ENCODE data around the gene CACNA1A.
"Not testable (repeated sequence)": the region's sequence is repeated elsewhere in the genome, so short reads cannot be mapped to it uniquely, and the experiment has no call there.

The CACNA1A gene

GRCh38 chr19:13270514-13271105 lies 235.7 kb downstream of the CACNA1A start:
- Histone ChIP-seq H3K9ac (ENCODE audit: low read depth in 1 of 2, low read length in 2 of 2) (no peak overlapping the region), H3K4me3 (ENCODE audit: low read depth in 1 of 2, low read length in 2 of 2) (no peak overlapping the region), H3K27me3 (ENCODE audit: control insufficient read depth in 1 of 2, insufficient read depth in 2 of 2, low read length in 2 of 2) (no peaks in the 10 kb centered on the region), H3K4me1 (ENCODE audit: control insufficient read depth in 1 of 2, insufficient read depth in 2 of 2, low read length in 2 of 2) (no peaks in the 10 kb centered on the region), H3K36me3 (ENCODE audit: control insufficient read depth in 1 of 2, insufficient read depth in 2 of 2, low read length in 2 of 2) (no peaks in the 10 kb centered on the region), H3K27ac (ENCODE audit: low read depth, low read length) (no peak overlapping the region), H3K9me3 (ENCODE audit: control insufficient read depth in 1 of 2, low read length in 2 of 2) (no peaks in the 10 kb centered on the region)

- Histone ChIP-seq H3K27ac (ENCODE audit: low read depth, low read length) (no peak overlapping the region), H3K4me1 (ENCODE audit: control insufficient read depth in 1 of 2, insufficient read depth in 2 of 2, low read length in 2 of 2) (no peaks in the 10 kb centered on the region), H3K4me3 (ENCODE audit: low read depth in 1 of 2, low read length in 2 of 2) (no peak overlapping the region), H3K27me3 (ENCODE audit: control insufficient read depth in 1 of 2, insufficient read depth in 2 of 2, low read length in 2 of 2) (no peaks in the 10 kb centered on the region), H3K36me3 (ENCODE audit: control insufficient read depth in 1 of 2, insufficient read depth in 2 of 2, low read length in 2 of 2) (no peaks in the 10 kb centered on the region), H3K9me3 (ENCODE audit: control insufficient read depth in 1 of 2, low read length in 2 of 2) (no peaks in the 10 kb centered on the region), H3K9ac (ENCODE audit: low read depth in 1 of 2, low read length in 2 of 2) (no peak overlapping the region)
These were observed 236.9 kb downstream of the CACNA1A start for GRCh38 chr19:13269348-13269747.

GRCh38 chr19:13267889-13268288 lies 238.4 kb downstream of the CACNA1A start:
- H3K27ac ChIP-seq (ENCODE audit: low read depth, low read length) = no peak overlapping the region
- H3K9ac ChIP-seq (ENCODE audit: low read depth in 1 of 2, low read length in 2 of 2) = no peak overlapping the region
- no peaks in the 10 kb centered on the region for H3K36me3 ChIP-seq (ENCODE audit: control insufficient read depth in 1 of 2, insufficient read depth in 2 of 2, low read length in 2 of 2)
- no peaks in the 10 kb centered on the region for H3K9me3 ChIP-seq (ENCODE audit: control insufficient read depth in 1 of 2, low read length in 2 of 2)
- no peak overlapping the region for H3K4me3 ChIP-seq (ENCODE audit: low read depth in 1 of 2, low read length in 2 of 2)
- no peaks in the 10 kb centered on the region for H3K4me1 ChIP-seq (ENCODE audit: control insufficient read depth in 1 of 2, insufficient read depth in 2 of 2, low read length in 2 of 2)
- peaks cover 0 to under 1% of the 10 kb centered on the region in 2 donors for H3K27me3 ChIP-seq (ENCODE audit: control insufficient read depth in 1 of 2, insufficient read depth in 2 of 2, low read length in 2 of 2)

DNA sequence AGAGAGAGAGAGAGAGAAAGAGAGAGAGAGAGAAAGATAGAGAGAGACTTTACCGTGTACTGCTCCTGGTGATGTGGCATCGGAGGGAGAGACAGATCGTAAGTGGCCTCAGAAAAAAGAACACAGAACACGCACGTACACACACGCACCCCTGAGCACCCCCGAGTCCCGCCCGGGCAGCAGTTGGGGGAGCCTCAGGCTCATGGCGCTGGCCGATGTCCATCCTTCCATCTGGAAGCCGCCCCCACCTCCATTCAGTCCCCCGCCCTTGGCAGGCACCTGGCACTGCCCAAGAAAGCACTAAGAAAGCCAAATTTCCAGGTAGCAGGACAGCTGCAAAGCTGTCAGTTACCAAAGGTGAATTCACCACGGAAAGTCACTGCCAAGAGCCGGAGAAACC lies 239.1 kb downstream of the CACNA1A start:
- Histone ChIP-seq H3K27ac (ENCODE audit: low read depth, low read length) (no peak overlapping the region), H3K4me3 (ENCODE audit: low read depth in 1 of 2, low read length in 2 of 2) (no peak overlapping the region), H3K36me3 (ENCODE audit: control insufficient read depth in 1 of 2, insufficient read depth in 2 of 2, low read length in 2 of 2) (no peaks in the 10 kb centered on the region)

DNA sequence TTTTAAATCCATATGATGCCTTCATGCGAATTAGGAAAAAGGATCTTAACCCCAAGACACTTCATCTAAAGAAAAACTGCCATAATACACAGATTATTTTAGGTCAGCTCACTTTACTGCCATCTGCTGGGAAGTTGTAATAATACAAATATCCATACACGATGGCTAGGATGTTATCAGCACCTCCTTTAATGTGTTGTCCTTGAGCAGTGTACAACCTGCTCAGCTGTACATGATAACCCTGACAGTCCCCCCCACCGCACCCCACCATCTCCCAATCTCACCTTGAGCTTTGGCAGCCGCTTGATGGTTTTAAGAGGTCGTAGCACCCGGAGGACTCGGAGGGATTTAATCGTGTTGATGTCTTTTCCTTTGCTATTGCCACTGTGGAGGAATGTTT lies 243.8 kb downstream of the CACNA1A start:
- H3K9me3 ChIP-seq (ENCODE audit: control insufficient read depth in 1 of 2, low read length in 2 of 2) = no peaks in the 10 kb centered on the region
- H3K36me3 ChIP-seq (ENCODE audit: control insufficient read depth in 1 of 2, insufficient read depth in 2 of 2, low read length in 2 of 2) = no peaks in the 10 kb centered on the region
- peaks cover 9 to 12% of the 10 kb centered on the region in 2 donors for H3K4me1 ChIP-seq (ENCODE audit: control insufficient read depth in 1 of 2, insufficient read depth in 2 of 2, low read length in 2 of 2)
- H3K27me3 ChIP-seq (ENCODE audit: control insufficient read depth in 1 of 2, insufficient read depth in 2 of 2, low read length in 2 of 2) = peaks cover 0 to 2% of the 10 kb centered on the region in 2 donors
- no peak overlapping the region for H3K4me3 ChIP-seq (ENCODE audit: low read depth in 1 of 2, low read length in 2 of 2)
- H3K9ac ChIP-seq (ENCODE audit: low read depth in 1 of 2, low read length in 2 of 2) = no peak overlapping the region
- no peak overlapping the region for H3K27ac ChIP-seq (ENCODE audit: low read depth, low read length)

More for the DNA sequence above, 239.1 kb downstream of the CACNA1A start:
- no peaks in the 10 kb centered on the region for H3K9me3 ChIP-seq (ENCODE audit: control insufficient read depth in 1 of 2, low read length in 2 of 2)
- H3K9ac ChIP-seq (ENCODE audit: low read depth in 1 of 2, low read length in 2 of 2) = no peak overlapping the region
- peaks cover 0 to 2% of the 10 kb centered on the region in 2 donors for H3K27me3 ChIP-seq (ENCODE audit: control insufficient read depth in 1 of 2, insufficient read depth in 2 of 2, low read length in 2 of 2)
- H3K4me1 ChIP-seq (ENCODE audit: control insufficient read depth in 1 of 2, insufficient read depth in 2 of 2, low read length in 2 of 2) = no peaks in the 10 kb centered on the region

DNA sequence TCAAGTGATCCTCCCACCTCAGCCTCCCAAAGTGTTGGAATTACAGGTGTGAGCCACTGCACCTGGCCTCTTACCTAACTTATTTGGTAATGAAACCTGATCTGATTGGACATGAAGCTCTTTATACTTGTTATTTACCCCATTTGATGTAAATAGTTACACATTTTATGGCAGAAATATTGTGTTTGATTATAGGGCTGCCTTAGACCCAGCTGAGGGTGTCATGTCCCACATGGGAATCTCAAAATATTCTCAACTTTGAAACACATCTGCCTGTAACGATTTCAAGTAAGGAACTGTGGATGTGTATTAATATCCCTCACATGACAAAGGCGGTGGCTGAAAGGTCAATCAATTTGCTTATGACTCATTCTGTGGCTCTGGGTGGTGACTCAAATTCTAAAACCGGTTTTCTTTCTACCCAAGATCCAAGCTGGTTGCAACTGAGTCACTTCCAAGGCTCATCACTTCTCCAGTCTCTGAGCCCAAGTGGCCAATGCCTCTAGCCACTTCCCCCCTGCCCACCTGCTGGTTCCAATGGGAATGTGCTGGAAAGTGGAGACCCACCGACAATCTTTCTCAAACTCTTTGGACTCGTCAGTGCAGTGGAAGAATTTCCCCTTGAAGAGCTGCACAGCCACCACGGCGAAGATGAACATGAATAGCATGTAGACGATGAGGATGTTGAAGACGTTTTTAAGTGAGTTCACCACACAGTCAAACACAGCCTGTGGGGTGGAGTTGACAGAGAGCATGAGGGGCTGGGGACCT lies 245.2 kb downstream of the CACNA1A start:
- peaks cover 9 to 12% of the 10 kb centered on the region in 2 donors for H3K4me1 ChIP-seq (ENCODE audit: control insufficient read depth in 1 of 2, insufficient read depth in 2 of 2, low read length in 2 of 2)
- H3K27me3 ChIP-seq (ENCODE audit: control insufficient read depth in 1 of 2, insufficient read depth in 2 of 2, low read length in 2 of 2) = peaks cover 0 to 2% of the 10 kb centered on the region in 2 donors
- peaks cover 0 to 5% of the 10 kb centered on the region in 2 donors for H3K9me3 ChIP-seq (ENCODE audit: control insufficient read depth in 1 of 2, low read length in 2 of 2)
- H3K9ac ChIP-seq (ENCODE audit: low read depth in 1 of 2, low read length in 2 of 2) = no peak overlapping the region
- no peak overlapping the region for H3K4me3 ChIP-seq (ENCODE audit: low read depth in 1 of 2, low read length in 2 of 2)
- no peaks in the 10 kb centered on the region for H3K36me3 ChIP-seq (ENCODE audit: control insufficient read depth in 1 of 2, insufficient read depth in 2 of 2, low read length in 2 of 2)
- no peak overlapping the region for H3K27ac ChIP-seq (ENCODE audit: low read depth, low read length)

DNA sequence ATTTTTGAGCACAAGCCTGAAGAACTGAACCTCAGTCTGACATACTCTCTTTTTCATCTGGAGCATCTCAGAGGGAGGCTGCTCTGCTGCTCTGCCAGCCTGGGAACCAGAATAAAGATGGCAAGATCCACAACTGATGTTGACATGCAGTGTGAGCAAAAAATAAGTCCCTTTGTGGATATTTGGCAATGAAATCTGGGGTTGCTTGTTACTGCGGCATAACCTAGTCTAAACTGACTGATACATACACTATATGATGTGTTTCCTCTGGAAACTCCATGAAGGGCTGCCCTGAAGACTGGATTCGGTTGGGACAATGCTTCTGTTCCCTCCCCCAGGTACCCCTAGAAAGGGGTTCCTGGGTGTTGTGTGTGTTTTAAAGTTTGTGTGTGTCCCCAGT lies 249.4 kb downstream of the CACNA1A start:
- H3K4me1 ChIP-seq (ENCODE audit: control insufficient read depth in 1 of 2, insufficient read depth in 2 of 2, low read length in 2 of 2) = peaks cover 8 to 12% of the 10 kb centered on the region in 2 donors
- H3K36me3 ChIP-seq (ENCODE audit: control insufficient read depth in 1 of 2, insufficient read depth in 2 of 2, low read length in 2 of 2) = no peaks in the 10 kb centered on the region
- H3K9ac ChIP-seq (ENCODE audit: low read depth in 1 of 2, low read length in 2 of 2) = no peak overlapping the region
- no peak overlapping the region for H3K27ac ChIP-seq (ENCODE audit: low read depth, low read length)
- H3K9me3 ChIP-seq (ENCODE audit: control insufficient read depth in 1 of 2, low read length in 2 of 2) = peaks cover 0 to 5% of the 10 kb centered on the region in 2 donors
- no peak overlapping the region for H3K4me3 ChIP-seq (ENCODE audit: low read depth in 1 of 2, low read length in 2 of 2)
- H3K27me3 ChIP-seq (ENCODE audit: control insufficient read depth in 1 of 2, insufficient read depth in 2 of 2, low read length in 2 of 2) = peaks cover 0 to 4% of the 10 kb centered on the region in 2 donors

- H3K27ac ChIP-seq (ENCODE audit: low read depth, low read length); H3K36me3 ChIP-seq (ENCODE audit: control insufficient read depth in 1 of 2, insufficient read depth in 2 of 2, low read length in 2 of 2); H3K27me3 ChIP-seq (ENCODE audit: control insufficient read depth in 1 of 2, insufficient read depth in 2 of 2, low read length in 2 of 2); H3K9ac ChIP-seq (ENCODE audit: low read depth in 1 of 2, low read length in 2 of 2); H3K9me3 ChIP-seq (ENCODE audit: control insufficient read depth in 1 of 2, low read length in 2 of 2); H3K4me3 ChIP-seq (ENCODE audit: low read depth in 1 of 2, low read length in 2 of 2); H3K4me1 ChIP-seq (ENCODE audit: control insufficient read depth in 1 of 2, insufficient read depth in 2 of 2, low read length in 2 of 2): not testable (repeated sequence)
These were observed 249.9 kb downstream of the CACNA1A start for GRCh38 chr19:13256398-13256797.

GRCh38 chr19:13255719-13256059 lies 250.6 kb downstream of the CACNA1A start:
- H3K36me3 ChIP-seq (ENCODE audit: control insufficient read depth in 1 of 2, insufficient read depth in 2 of 2, low read length in 2 of 2) = no peaks in the 10 kb centered on the region
- no peak overlapping the region for H3K9ac ChIP-seq (ENCODE audit: low read depth in 1 of 2, low read length in 2 of 2)
- no peak overlapping the region for H3K27ac ChIP-seq (ENCODE audit: low read depth, low read length)
- peaks cover 0 to 4% of the 10 kb centered on the region in 2 donors for H3K27me3 ChIP-seq (ENCODE audit: control insufficient read depth in 1 of 2, insufficient read depth in 2 of 2, low read length in 2 of 2)
- H3K9me3 ChIP-seq (ENCODE audit: control insufficient read depth in 1 of 2, low read length in 2 of 2) = peaks cover 0 to 5% of the 10 kb centered on the region in 2 donors
- no peak overlapping the region for H3K4me3 ChIP-seq (ENCODE audit: low read depth in 1 of 2, low read length in 2 of 2)
- peaks cover 0 to under 1% of the 10 kb centered on the region in 2 donors for H3K4me1 ChIP-seq (ENCODE audit: control insufficient read depth in 1 of 2, insufficient read depth in 2 of 2, low read length in 2 of 2)

- H3K4me1 ChIP-seq (ENCODE audit: control insufficient read depth in 1 of 2, insufficient read depth in 2 of 2, low read length in 2 of 2) = no peaks in the 10 kb centered on the region
These were observed 251.1 kb downstream of the CACNA1A start for GRCh38 chr19:13255041-13255718.

More at GRCh38 chr19:13255041-13255718, 251.1 kb downstream of the CACNA1A start:
- H3K27ac ChIP-seq (ENCODE audit: low read depth, low read length) = no peak overlapping the region
- H3K9ac ChIP-seq (ENCODE audit: low read depth in 1 of 2, low read length in 2 of 2) = no peak overlapping the region
- peaks cover 0 to 4% of the 10 kb centered on the region in 2 donors for H3K27me3 ChIP-seq (ENCODE audit: control insufficient read depth in 1 of 2, insufficient read depth in 2 of 2, low read length in 2 of 2)
- H3K9me3 ChIP-seq (ENCODE audit: control insufficient read depth in 1 of 2, low read length in 2 of 2) = peaks cover 0 to 5% of the 10 kb centered on the region in 2 donors
- no peak overlapping the region for H3K4me3 ChIP-seq (ENCODE audit: low read depth in 1 of 2, low read length in 2 of 2)
- no peaks in the 10 kb centered on the region for H3K36me3 ChIP-seq (ENCODE audit: control insufficient read depth in 1 of 2, insufficient read depth in 2 of 2, low read length in 2 of 2)

All from duodenal mucosa (tissue), 2 donors.